Skeletal muscle tissue (tissue), 4 donors: ENCODE measurements around the gene XPNPEP1. TPM values are rescaled to one million over a fixed set of nuclear protein-coding genes. Genes with fewer than 3 reads are reported as not detected.

Source experiments
- H3K27ac ChIP-seq: one replicate; pipeline ENCODE4 v1.7.0; 2013; ENCODE audit warnings: mild to moderate bottlenecking, low read depth, low read length, inconsistent platforms
- H3K27me3 ChIP-seq, 3 donors: one replicate each; pipeline ENCODE4 v1.7.0; 2013; ENCODE audit warnings: low read length in 3 of 3; ENCODE audit not compliant: control insufficient read depth in 3 of 3, insufficient read depth in 3 of 3
- H3K36me3 ChIP-seq, 3 donors: one replicate each; pipeline ENCODE4 v1.7.0; 2013; ENCODE audit warnings: low read length in 3 of 3; ENCODE audit not compliant: control insufficient read depth in 3 of 3, insufficient read depth in 3 of 3
- H3K4me1 ChIP-seq, 3 donors: one replicate each; pipeline ENCODE4 v1.7.0; 2013; ENCODE audit warnings: low read length in 3 of 3, mild to moderate bottlenecking in 3 of 3; ENCODE audit not compliant: control insufficient read depth in 3 of 3, insufficient read depth in 3 of 3
- H3K4me3 ChIP-seq, 3 donors: one replicate each; pipeline ENCODE4 v1.7.0; 2013; ENCODE audit warnings: low read length in 3 of 3
- H3K9ac ChIP-seq, 3 donors: one replicate each; pipeline ENCODE4 v1.7.0; 2013; ENCODE audit warnings: low read length in 3 of 3, mild to moderate bottlenecking in 3 of 3, moderate library complexity in 2 of 3, low read depth in 1 of 3
- H3K9me3 ChIP-seq, 3 donors: one replicate each; pipeline ENCODE4 v1.7.0; 2013; ENCODE audit warnings: low read length in 3 of 3; ENCODE audit not compliant: control insufficient read depth in 3 of 3
- total RNA-seq: library from RNA; depleted of rRNA; stranded (reverse); fragments of >200 nt; gene quantifications from one replicate; pipeline ENCODE4 v1.2.3, GENCODE V29; 2014
- donor health status: Osteomylitis.

The XPNPEP1 gene
- total RNA-seq, 1 donor from 2014 or later = 89.2 TPM

GRCh38 chr10:109912335-109913281 lies 10.7 kb downstream of the XPNPEP1 start:
- H3K9ac ChIP-seq = no peak overlapping the region
- H3K4me3 ChIP-seq = no peak overlapping the region
- H3K36me3 ChIP-seq = peaks cover under 1 to 10% (median 6%) of the 10 kb centered on the region in 3 donors
- no peak overlapping the region for H3K27ac ChIP-seq
- H3K9me3 ChIP-seq = no peaks in the 10 kb centered on the region
- no peaks in the 10 kb centered on the region for H3K27me3 ChIP-seq
- H3K4me1 ChIP-seq = peaks cover 8 to 30% (median 10%) of the 10 kb centered on the region in 3 donors

- H3K9ac ChIP-seq = no peak overlapping the region
- H3K27ac ChIP-seq = no peak overlapping the region
- H3K27me3 ChIP-seq = no peaks in the 10 kb centered on the region
- no peaks in the 10 kb centered on the region for H3K9me3 ChIP-seq
- no peak overlapping the region for H3K4me3 ChIP-seq
- peaks cover 8 to 30% (median 10%) of the 10 kb centered on the region in 3 donors for H3K4me1 ChIP-seq
- H3K36me3 ChIP-seq = peaks cover 2 to 17% (median 11%) of the 10 kb centered on the region in 3 donors
These were observed 11.4 kb downstream of the XPNPEP1 start for GRCh38 chr10:109911903-109912302.

- peak overlapping the region; percentile 7 for H3K27ac ChIP-seq
- H3K36me3 ChIP-seq = peaks cover 6 to 16% (median 11%) of the 10 kb centered on the region in 3 donors
- peaks cover 12 to 31% (median 14%) of the 10 kb centered on the region in 3 donors for H3K4me1 ChIP-seq
- H3K4me3 ChIP-seq = no peak overlapping the region
- no peaks in the 10 kb centered on the region for H3K9me3 ChIP-seq
- no peak overlapping the region for H3K9ac ChIP-seq
- H3K27me3 ChIP-seq = no peaks in the 10 kb centered on the region
These were observed 17.0 kb downstream of the XPNPEP1 start for GRCh38 chr10:109906316-109906715.

GRCh38 chr10:109904397-109904796 lies 18.9 kb downstream of the XPNPEP1 start:
- H3K27ac ChIP-seq = no peak overlapping the region
- H3K9ac ChIP-seq = no peak overlapping the region
- H3K27me3 ChIP-seq = no peaks in the 10 kb centered on the region
- H3K36me3 ChIP-seq = peaks cover 6 to 16% (median 11%) of the 10 kb centered on the region in 3 donors
- peaks cover 19 to 44% (median 25%) of the 10 kb centered on the region in 3 donors for H3K4me1 ChIP-seq
- no peaks in the 10 kb centered on the region for H3K9me3 ChIP-seq
- H3K4me3 ChIP-seq = no peak overlapping the region

GRCh38 chr10:109902992-109903947 lies 20.0 kb downstream of the XPNPEP1 start:
- Histone ChIP-seq H3K27ac (peak overlapping the region; percentile 59), H3K36me3 (peaks cover 6 to 16% (median 11%) of the 10 kb centered on the region in 3 donors), H3K4me1 (peaks cover 30 to 54% (median 36%) of the 10 kb centered on the region in 3 donors), H3K4me3 (peak overlapping the region in 1 of 3 donors; percentile 10), H3K27me3 (no peaks in the 10 kb centered on the region), H3K9ac (no peak overlapping the region), H3K9me3 (no peaks in the 10 kb centered on the region)

GRCh38 chr10:109899356-109900331 lies 23.7 kb downstream of the XPNPEP1 start:
- Histone ChIP-seq H3K4me3 (peak overlapping the region in 1 of 3 donors; percentile 54), H3K9me3 (no peaks in the 10 kb centered on the region), H3K9ac (no peak overlapping the region), H3K27ac (peak overlapping the region; percentile 58), H3K4me1 (peaks cover 33 to 70% (median 52%) of the 10 kb centered on the region in 3 donors), H3K27me3 (no peaks in the 10 kb centered on the region), H3K36me3 (no peaks in the 10 kb centered on the region)

- Histone ChIP-seq H3K4me1 (peaks cover 40 to 73% (median 59%) of the 10 kb centered on the region in 3 donors), H3K36me3 (no peaks in the 10 kb centered on the region), H3K27ac (peak overlapping the region; percentile 54), H3K27me3 (no peaks in the 10 kb centered on the region), H3K4me3 (peak overlapping the region in 1 of 3 donors; percentile 54), H3K9me3 (no peaks in the 10 kb centered on the region), H3K9ac (no peak overlapping the region)
These were observed 24.5 kb downstream of the XPNPEP1 start for GRCh38 chr10:109898666-109899355.

GRCh38 chr10:109898007-109898406 lies 25.3 kb downstream of the XPNPEP1 start:
- H3K27ac ChIP-seq = no peak overlapping the region
- H3K9ac ChIP-seq = no peak overlapping the region
- no peak overlapping the region for H3K4me3 ChIP-seq
- H3K36me3 ChIP-seq = no peaks in the 10 kb centered on the region
- peaks cover 39 to 72% (median 63%) of the 10 kb centered on the region in 3 donors for H3K4me1 ChIP-seq
- H3K27me3 ChIP-seq = no peaks in the 10 kb centered on the region
- no peaks in the 10 kb centered on the region for H3K9me3 ChIP-seq
